ENCODE measurements around the gene STAT5B. TPM values are rescaled to one million over a fixed set of nuclear protein-coding genes. Genes with fewer than 3 reads are reported as not detected.

STAT5B gene
- total and polyA plus RNA-seq, 2 donors (not counting 1 experiment from before 2014, with no cell fraction given): 24.4 to 29.6 TPM

GRCh38 chr17:42312035-42312284 is 35.8 kb upstream of the STAT5B start:
- Histone ChIP-seq H3K4me1 (ENCODE audit: control insufficient read depth, extremely low read depth, insufficient read depth, low read length) (peaks cover 11% of the 10 kb centered on the region), H3K4me2 (ENCODE audit: extremely low read depth, insufficient read depth, low read length) (peak overlapping the region; percentile 63), H4K20me1 (ENCODE audit: control insufficient read depth, extremely low read depth, insufficient read depth, low read length) (no peaks in the 10 kb centered on the region), H3K36me3 (ENCODE audit: control insufficient read depth, insufficient read depth, low read length) (peaks cover 8% of the 10 kb centered on the region), H3K9ac (ENCODE audit: insufficient read depth, low read length) (peak overlapping the region; percentile 27), H2AFZ (ENCODE audit: low read length) (no peak overlapping the region), H3K4me3 (replicated peaks in 1 of 4; ENCODE audit: control extremely low read depth in 1 of 4, insufficient read depth in 1 of 4, low read depth in 3 of 4, low read length in 4 of 4) (peak overlapping the region in 1 of 4 experiments; percentile 10), H3K79me2 (ENCODE audit: control insufficient read depth, insufficient read depth, low read length) (no peaks in the 10 kb centered on the region), H3K9me3 (ENCODE audit: control insufficient read depth, insufficient read depth, low read depth, low read length) (no peaks in the 10 kb centered on the region), H3K27ac (ENCODE audit: insufficient read depth, low read length) (peak overlapping the region; percentile 48), H3K27me3 (ENCODE audit: control insufficient read depth, insufficient read depth, low read length) (no peaks in the 10 kb centered on the region)
- no peak for TF ChIP-seq EZH2 (IDR thresholded peaks at IDR 0.05; ENCODE audit: low read length, missing control alignments)
- no peak for TF ChIP-seq CTCF (conservative IDR thresholded peaks at IDR 0.05 in 1 of 2, IDR thresholded peaks at IDR 0.05 in 1 of 2; ENCODE audit: low read depth in 1 of 2, low read length in 2 of 2)
- no peak for DNase-seq (ENCODE audit: low read depth in 2 of 2)

GRCh38 chr17:42311240-42312034 is 35.2 kb upstream of the STAT5B start:
- H3K9me3 ChIP-seq (ENCODE audit: control insufficient read depth, insufficient read depth, low read depth, low read length): no peaks in the 10 kb centered on the region
- DNase-seq (ENCODE audit: low read depth in 2 of 2): peak; percentile 72 to 97
- no peak overlapping the region for H2AFZ ChIP-seq (ENCODE audit: low read length)
- peak overlapping the region; percentile 27 for H3K9ac ChIP-seq (ENCODE audit: insufficient read depth, low read length)
- H3K27ac ChIP-seq (ENCODE audit: insufficient read depth, low read length): peak overlapping the region; percentile 48
- no peaks in the 10 kb centered on the region for H3K27me3 ChIP-seq (ENCODE audit: control insufficient read depth, insufficient read depth, low read length)
- no peak overlapping the region for H3K4me3 ChIP-seq (replicated peaks in 1 of 4; ENCODE audit: control extremely low read depth in 1 of 4, insufficient read depth in 1 of 4, low read depth in 3 of 4, low read length in 4 of 4)
- TF ChIP-seq EZH2 (IDR thresholded peaks at IDR 0.05; ENCODE audit: low read length, missing control alignments): no peak
- no peak for TF ChIP-seq CTCF (conservative IDR thresholded peaks at IDR 0.05 in 1 of 2, IDR thresholded peaks at IDR 0.05 in 1 of 2; ENCODE audit: low read depth in 1 of 2, low read length in 2 of 2)
- peaks cover 11% of the 10 kb centered on the region for H3K4me1 ChIP-seq (ENCODE audit: control insufficient read depth, extremely low read depth, insufficient read depth, low read length)
- no peaks in the 10 kb centered on the region for H3K79me2 ChIP-seq (ENCODE audit: control insufficient read depth, insufficient read depth, low read length)
- H3K4me2 ChIP-seq (ENCODE audit: extremely low read depth, insufficient read depth, low read length): peak overlapping the region; percentile 63
- H4K20me1 ChIP-seq (ENCODE audit: control insufficient read depth, extremely low read depth, insufficient read depth, low read length): no peaks in the 10 kb centered on the region
- H3K36me3 ChIP-seq (ENCODE audit: control insufficient read depth, insufficient read depth, low read length): peaks cover 4% of the 10 kb centered on the region

- Histone ChIP-seq H3K4me1 (ENCODE audit: control insufficient read depth, extremely low read depth, insufficient read depth, low read length) (peaks cover 11% of the 10 kb centered on the region), H2AFZ (ENCODE audit: low read length) (no peak overlapping the region), H4K20me1 (ENCODE audit: control insufficient read depth, extremely low read depth, insufficient read depth, low read length) (no peaks in the 10 kb centered on the region), H3K27me3 (ENCODE audit: control insufficient read depth, insufficient read depth, low read length) (no peaks in the 10 kb centered on the region), H3K27ac (ENCODE audit: insufficient read depth, low read length) (peak overlapping the region; percentile 43), H3K36me3 (ENCODE audit: control insufficient read depth, insufficient read depth, low read length) (peaks cover 3% of the 10 kb centered on the region), H3K4me3 (replicated peaks in 1 of 4; ENCODE audit: control extremely low read depth in 1 of 4, insufficient read depth in 1 of 4, low read depth in 3 of 4, low read length in 4 of 4) (no peak overlapping the region), H3K79me2 (ENCODE audit: control insufficient read depth, insufficient read depth, low read length) (no peaks in the 10 kb centered on the region), H3K9ac (ENCODE audit: insufficient read depth, low read length) (no peak overlapping the region), H3K4me2 (ENCODE audit: extremely low read depth, insufficient read depth, low read length) (no peak overlapping the region), H3K9me3 (ENCODE audit: control insufficient read depth, insufficient read depth, low read depth, low read length) (no peaks in the 10 kb centered on the region)
- TF ChIP-seq CTCF (conservative IDR thresholded peaks at IDR 0.05 in 1 of 2, IDR thresholded peaks at IDR 0.05 in 1 of 2; ENCODE audit: low read depth in 1 of 2, low read length in 2 of 2): no peak
- no peak for TF ChIP-seq EZH2 (IDR thresholded peaks at IDR 0.05; ENCODE audit: low read length, missing control alignments)
- no peak for DNase-seq (ENCODE audit: low read depth in 2 of 2)
Measured at GRCh38 chr17:42310787-42311215, 34.6 kb upstream of the STAT5B start.

Data from fibroblast of lung (primary cell).